Erythroblast (primary cell): ENCODE results near the gene SPATA6L.

Experiments used
- GATA1 ChIP-seq: IDR thresholded peaks from 2 replicates; pipeline ENCODE4 v1.6.1; 2011; ENCODE audit warnings: low read depth, mild to moderate bottlenecking, control low read depth, low read length, moderate library complexity
- POLR2A ChIP-seq: IDR thresholded peaks from 2 replicates; pipeline ENCODE4 v1.6.1; 2011; ENCODE audit warnings: mild to moderate bottlenecking, low read length

DNA sequence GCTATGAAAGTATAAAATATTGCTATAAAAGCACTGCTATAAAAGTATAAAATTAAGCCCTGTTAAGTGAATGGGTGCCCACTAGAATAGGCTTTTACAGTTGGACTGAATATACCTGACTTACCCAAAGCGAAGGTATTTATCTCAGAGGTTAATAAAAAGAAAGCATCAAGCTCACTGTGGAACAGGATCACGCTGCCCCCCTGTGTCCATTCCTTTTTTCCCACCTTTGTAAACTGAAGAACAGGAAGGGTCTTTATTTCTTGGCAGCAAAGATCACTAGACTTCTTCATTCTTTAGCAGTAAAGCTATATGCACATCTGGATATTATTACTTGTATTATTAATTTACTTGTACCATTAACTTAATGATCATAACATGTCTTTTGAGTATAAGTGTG, 26.3 kb downstream of the SPATA6L start:
- no peak for TF ChIP-seq POLR2A
- no peak for TF ChIP-seq GATA1
